ENCODE data around the gene PARN. TPM values are rescaled to one million over a fixed set of nuclear protein-coding genes. Genes with fewer than 3 reads are reported as not detected.

The PARN gene
- total RNA-seq, 6 experiments from 2014 or later: 12.1 to 28.0 (median 15.6) TPM

DNA sequence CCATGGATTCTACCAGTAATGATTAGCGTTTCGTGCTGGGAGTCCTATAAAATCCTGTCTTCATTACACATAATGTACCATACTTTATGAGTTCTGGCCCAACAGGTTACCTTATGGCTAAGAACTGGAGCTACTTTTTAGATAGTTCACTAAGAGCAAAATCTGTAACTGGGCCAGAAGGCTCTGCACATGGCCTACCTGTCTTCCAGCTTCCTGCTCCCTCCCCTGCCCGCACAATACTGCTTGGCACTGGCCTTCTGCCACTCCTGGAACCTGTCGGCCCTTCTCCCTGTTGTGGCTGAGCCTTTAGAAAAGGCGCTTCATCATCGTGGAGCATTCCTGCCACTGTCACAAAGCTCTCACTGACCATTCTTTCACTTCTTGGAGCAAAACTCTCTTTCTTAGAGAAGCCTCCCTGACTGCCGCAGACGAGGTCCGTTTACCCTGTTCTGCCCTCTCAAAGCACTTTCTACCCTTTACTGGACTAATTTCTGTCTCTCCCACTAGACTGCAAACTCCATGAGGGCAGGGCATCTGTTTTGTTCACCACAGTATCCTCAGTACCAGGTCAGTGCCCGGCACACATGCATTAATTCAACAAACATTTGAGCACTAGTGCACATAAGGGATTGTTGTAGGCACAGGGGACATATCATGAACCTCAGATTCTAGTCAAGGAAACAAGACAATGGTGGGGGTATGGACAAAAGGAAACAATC, 116.5 kb downstream of the PARN start:
- intact Hi-C loops (cut with DNase I): no loop called here
- WGBS (ENCODE audit: insufficient coverage, low coverage, low lambda C conversion rate, missing lambda C conversion rate): 80% methylated on average over 10 of the region's 10 CpGs
- TF ChIP-seq, protein P1, sequence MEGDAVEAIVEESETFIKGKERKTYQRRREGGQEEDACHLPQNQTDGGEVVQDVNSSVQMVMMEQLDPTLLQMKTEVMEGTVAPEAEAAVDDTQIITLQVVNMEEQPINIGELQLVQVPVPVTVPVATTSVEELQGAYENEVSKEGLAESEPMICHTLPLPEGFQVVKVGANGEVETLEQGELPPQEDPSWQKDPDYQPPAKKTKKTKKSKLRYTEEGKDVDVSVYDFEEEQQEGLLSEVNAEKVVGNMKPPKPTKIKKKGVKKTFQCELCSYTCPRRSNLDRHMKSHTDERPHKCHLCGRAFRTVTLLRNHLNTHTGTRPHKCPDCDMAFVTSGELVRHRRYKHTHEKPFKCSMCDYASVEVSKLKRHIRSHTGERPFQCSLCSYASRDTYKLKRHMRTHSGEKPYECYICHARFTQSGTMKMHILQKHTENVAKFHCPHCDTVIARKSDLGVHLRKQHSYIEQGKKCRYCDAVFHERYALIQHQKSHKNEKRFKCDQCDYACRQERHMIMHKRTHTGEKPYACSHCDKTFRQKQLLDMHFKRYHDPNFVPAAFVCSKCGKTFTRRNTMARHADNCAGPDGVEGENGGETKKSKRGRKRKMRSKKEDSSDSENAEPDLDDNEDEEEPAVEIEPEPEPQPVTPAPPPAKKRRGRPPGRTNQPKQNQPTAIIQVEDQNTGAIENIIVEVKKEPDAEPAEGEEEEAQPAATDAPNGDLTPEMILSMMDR (IDR thresholded peaks at IDR 0.05): no peak
- no peak for TF ChIP-seq POLR2A (IDR thresholded peaks at IDR 0.05)
- Histone ChIP-seq H3K4me3 (no peak overlapping the region), H3K36me3 (no peaks in the 10 kb centered on the region), H3K9me3 (no peaks in the 10 kb centered on the region), H3K27ac (peak overlapping the region in 1 of 3 donors; percentile 1), H3K4me1 (peaks cover 0 to 28% (median 12%) of the 10 kb centered on the region in 4 donors), H3K27me3 (no peaks in the 10 kb centered on the region)
- DNase-seq: no peak
- ATAC-seq: no peak

DNA sequence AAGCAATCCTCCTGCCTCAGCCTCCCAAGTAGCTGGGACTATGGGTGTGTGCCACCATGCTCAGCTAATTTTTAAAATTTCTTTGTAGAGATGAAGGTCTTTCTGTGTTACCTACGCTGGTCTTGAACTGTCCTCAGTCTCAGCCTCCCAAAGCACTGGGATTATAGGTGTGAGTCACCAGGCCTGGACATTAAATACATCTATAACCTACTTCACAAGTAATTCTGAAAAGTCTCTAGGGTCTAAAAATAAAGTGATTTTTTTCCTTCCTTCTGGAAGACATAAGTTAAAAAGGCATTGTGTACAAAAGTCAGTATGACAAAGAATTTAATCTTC, 118.3 kb downstream of the PARN start:
- no peaks in the 10 kb centered on the region for H3K36me3 ChIP-seq
- ATAC-seq: no peak
- H3K27ac ChIP-seq: peak overlapping the region; percentile 42 to 78 (median 62)
- TF ChIP-seq, protein P1 (IDR thresholded peaks at IDR 0.05): no peak
- intact Hi-C loops (cut with DNase I): no loop called here
- WGBS (ENCODE audit: insufficient coverage, low coverage, low lambda C conversion rate, missing lambda C conversion rate): 91% methylated on average over 1 of the region's 1 CpG
- no peaks in the 10 kb centered on the region for H3K27me3 ChIP-seq
- no peaks in the 10 kb centered on the region for H3K9me3 ChIP-seq
- H3K4me3 ChIP-seq: no peak overlapping the region
- DNase-seq: no peak
- peaks cover 0 to 38% (median 12%) of the 10 kb centered on the region in 4 donors for H3K4me1 ChIP-seq

DNA sequence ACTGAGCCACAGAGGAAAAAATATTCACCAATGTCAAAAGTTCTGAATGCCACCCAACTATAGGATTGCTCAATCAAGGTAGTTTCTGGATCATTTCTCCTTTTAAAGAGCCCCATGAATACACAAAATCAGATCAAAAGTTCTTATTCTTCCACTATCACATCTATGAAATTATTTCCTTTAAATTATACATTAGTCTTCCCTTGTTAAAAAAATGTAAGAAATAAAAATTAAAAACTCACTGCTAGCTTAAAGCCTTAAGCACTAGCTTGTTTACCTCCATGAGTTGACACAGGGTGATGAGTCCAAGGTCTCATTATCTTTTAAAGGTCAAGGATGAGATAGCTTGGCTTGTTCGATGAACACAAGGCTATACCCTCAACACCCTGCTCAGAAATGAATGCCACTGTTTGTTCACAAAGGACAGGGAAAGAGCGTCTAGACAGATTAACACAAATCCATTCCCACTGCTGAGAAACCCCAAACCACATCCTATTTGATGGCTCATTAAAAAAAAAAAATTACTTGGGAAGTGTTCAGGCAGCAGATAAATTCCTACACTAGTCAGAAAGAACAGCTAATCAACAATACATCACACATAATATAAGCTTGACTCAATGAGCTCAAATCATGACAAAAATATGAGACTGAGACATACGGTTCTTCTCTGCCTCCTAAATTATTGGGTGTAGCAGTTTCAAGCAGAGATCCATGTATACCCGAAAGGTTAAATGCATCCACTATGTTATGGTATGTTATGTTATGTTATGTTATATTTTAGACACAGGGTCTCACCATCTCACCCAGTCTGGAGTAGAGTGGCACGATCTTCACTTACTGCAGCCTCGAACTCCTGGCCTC, 118.9 kb downstream of the PARN start:
- peak; percentile 76 to 86 (median 82) for ATAC-seq
- 52% methylated on average over 4 of the region's 6 CpGs for WGBS (ENCODE audit: insufficient coverage, low coverage, low lambda C conversion rate, missing lambda C conversion rate)

DNA sequence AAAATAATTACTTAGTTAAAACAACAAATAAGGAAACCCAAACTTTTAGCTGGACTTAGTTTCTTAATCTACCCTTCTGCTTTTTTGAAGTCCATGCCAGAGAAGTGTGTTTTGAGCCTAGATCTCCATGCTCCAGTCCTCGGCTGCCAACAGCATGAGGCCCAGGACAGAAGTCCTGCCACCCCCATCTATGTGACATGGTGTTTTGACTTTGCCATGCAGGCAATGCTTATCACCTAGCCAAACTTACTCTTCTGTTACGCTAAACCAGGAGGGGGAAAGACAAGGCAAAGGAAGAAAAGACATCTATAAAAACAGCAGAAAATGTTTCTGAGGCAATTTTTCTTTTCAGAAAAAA, 119.5 kb downstream of the PARN start:
- WGBS (ENCODE audit: insufficient coverage, low coverage, low lambda C conversion rate, missing lambda C conversion rate): 40% methylated on average over 2 of the region's 2 CpGs
- peak overlapping the region; percentile 42 to 78 (median 62) for H3K27ac ChIP-seq
- H3K4me1 ChIP-seq: peaks cover 0 to 38% (median 12%) of the 10 kb centered on the region in 4 donors
- DNase-seq (peak in 2 of 3 donors; percentile 75 to 78), ATAC-seq (peak; percentile 32 to 85 (median 78))
- H3K4me3 ChIP-seq: no peak overlapping the region
- H3K9me3 ChIP-seq: no peaks in the 10 kb centered on the region
- no peaks in the 10 kb centered on the region for H3K36me3 ChIP-seq
- no peaks in the 10 kb centered on the region for H3K27me3 ChIP-seq
- TF ChIP-seq, protein P1 (IDR thresholded peaks at IDR 0.05): no peak
- no peak for TF ChIP-seq POLR2A (IDR thresholded peaks at IDR 0.05)
- intact Hi-C loops (cut with DNase I): no loop called here

More for the DNA sequence above, 118.9 kb downstream of the PARN start:
- Histone ChIP-seq H3K4me1 (peaks cover 0 to 38% (median 12%) of the 10 kb centered on the region in 4 donors), H3K9me3 (no peaks in the 10 kb centered on the region), H3K4me3 (no peak overlapping the region), H3K27ac (peak overlapping the region; percentile 42 to 78 (median 62)), H3K36me3 (no peaks in the 10 kb centered on the region), H3K27me3 (no peaks in the 10 kb centered on the region)
- intact Hi-C loops (cut with DNase I): no loop called here
- no peak for DNase-seq
- TF ChIP-seq POLR2A (IDR thresholded peaks at IDR 0.05): no peak
- TF ChIP-seq, protein P1 (IDR thresholded peaks at IDR 0.05): no peak

Measured in right lobe of liver (tissue), 6 donors.